Keratinocyte (primary cell): ENCODE measurements around the gene FRAT2. TPM values are rescaled to one million over a fixed set of nuclear protein-coding genes. Genes with fewer than 3 reads are reported as not detected.
"Not testable (repeated sequence)": the region's sequence is repeated elsewhere in the genome, so short reads cannot be mapped to it uniquely, and the experiment has no call there.

ENCODE experiments used
- DNase-seq: peaks from one replicate; pipeline ENCODE4 v3.0.0-alpha.2; 2011; ENCODE audit warnings: low read depth, missing footprints, low spot score
- FAIRE-seq: peaks from 2 replicates; lab custom pipeline; 2011; peaks lifted over from hg19 to GRCh38; lab: Jason Lieb, UNC
- H2AFZ ChIP-seq: 2 replicates; pipeline ENCODE4 v1.6.0; 2012; ENCODE audit warnings: low read length, control low read depth, inconsistent platforms; ENCODE audit not compliant: control insufficient read depth
- H3K27ac ChIP-seq: 2 replicates; pipeline ENCODE4 v1.5.1; 2011; ENCODE audit warnings: low read length; ENCODE audit not compliant: control insufficient read depth, insufficient read depth
- H3K27me3 ChIP-seq: 3 replicates; pipeline ENCODE4 v1.6.0; 2011; ENCODE audit warnings: low read length; ENCODE audit not compliant: control insufficient read depth, insufficient read depth; ENCODE audit errors: extremely low read depth
- H3K36me3 ChIP-seq, 2 experiments: 2 replicates in 1 of 2; 3 replicates in 1 of 2; pipeline ENCODE4 v1.5.1; 2011; ENCODE audit warnings: low read length in 2 of 2, mild to moderate bottlenecking in 1 of 2; ENCODE audit not compliant: control insufficient read depth in 2 of 2, insufficient read depth in 2 of 2; ENCODE audit errors: extremely low read depth in 1 of 2
- H3K4me1 ChIP-seq: 3 replicates; pipeline ENCODE4 v1.5.1; 2011; ENCODE audit warnings: low read length; ENCODE audit not compliant: control insufficient read depth, insufficient read depth; ENCODE audit errors: extremely low read depth
- H3K4me2 ChIP-seq: 3 replicates; pipeline ENCODE4 v1.6.0; 2011; ENCODE audit warnings: low read depth, low read length; ENCODE audit not compliant: control insufficient read depth, insufficient read depth; ENCODE audit errors: extremely low read depth
- H3K4me3 ChIP-seq, 3 experiments: fragments of 200-600 bp in 1 of 3; sonication (generic) in 1 of 3; 2 replicates in 2 of 3; 3 replicates in 1 of 3; pipeline ENCODE4 v1.5.1; 2011 to 2016; ENCODE audit warnings: low read length in 3 of 3, mild to moderate bottlenecking in 3 of 3, control low read depth in 2 of 3, inconsistent platforms in 1 of 3, low read depth in 1 of 3, mixed read lengths in 1 of 3, mixed run types in 1 of 3, moderate library complexity in 1 of 3; ENCODE audit not compliant: control insufficient read depth in 2 of 3, insufficient read depth in 2 of 3; ENCODE audit errors: extremely low read depth in 1 of 3
- H3K79me2 ChIP-seq: 2 replicates; pipeline ENCODE4 v1.6.0; 2012; ENCODE audit warnings: low read length; ENCODE audit not compliant: control insufficient read depth, insufficient read depth
- H3K9ac ChIP-seq: 3 replicates; pipeline ENCODE4 v1.6.0; 2011; ENCODE audit warnings: low read length; ENCODE audit not compliant: control insufficient read depth, insufficient read depth; ENCODE audit errors: extremely low read depth
- H3K9me1 ChIP-seq: 3 replicates; pipeline ENCODE4 v1.6.0; 2011; ENCODE audit warnings: low read length; ENCODE audit not compliant: control insufficient read depth, insufficient read depth; ENCODE audit errors: extremely low read depth
- H3K9me3 ChIP-seq: 2 replicates; pipeline ENCODE4 v1.5.1; 2012; ENCODE audit warnings: low read depth, low read length; ENCODE audit not compliant: control insufficient read depth
- H4K20me1 ChIP-seq: 3 replicates; pipeline ENCODE4 v1.6.0; 2011; ENCODE audit warnings: low read length; ENCODE audit not compliant: control insufficient read depth, insufficient read depth; ENCODE audit errors: extremely low read depth
- EZH2 ChIP-seq: IDR thresholded peaks from one replicate; pipeline ENCODE4 v1.6.1; 2012; ENCODE audit warnings: inconsistent platforms, mild to moderate bottlenecking, low read length, moderate library complexity
- dilution Hi-C: fragments of 300-500 bp; cut with MboI; formaldehyde crosslinking; loops from one replicate; pipeline ENCODE4 v1.7.0; 2020; ENCODE audit warnings: low sequenced_read_pairs; ENCODE audit not compliant: extremely low pct_ligation_motif_present
- polyA plus RNA-seq, 5 experiments: library from polyadenylated mRNA; depleted of rRNA in 3 of 5; stranded (reverse) in 3 of 5; stranded (forward) in 1 of 5; unstranded in 1 of 5; fragments of >200 nt; gene quantifications; 1 replicate in 1 of 5; 2 replicates in 3 of 5; 3 replicates in 1 of 5; pipeline versions ENCODE4 v1.2.1 to v1.2.3, GENCODE V29; 2011 to 2012; ENCODE audit warnings: missing spikeins in 2 of 5, low read depth in 1 of 5, low replicate concordance in 1 of 5
- TF ChIP-seq, protein P1 (sequence below), 3 experiments: IDR thresholded peaks in 1 of 3; conservative IDR thresholded peaks in 1 of 3; optimal IDR thresholded peaks in 1 of 3; 2 replicates in 2 of 3; 3 replicates in 1 of 3; pipeline versions ENCODE3 to v1.5.1; 2011; ENCODE audit warnings: low read length in 3 of 3, mild to moderate bottlenecking in 3 of 3, moderate library complexity in 2 of 3, control low read depth in 1 of 3, inconsistent platforms in 1 of 3; ENCODE audit not compliant: insufficient read depth in 2 of 3; ENCODE audit errors: extremely low read depth in 1 of 3

FRAT2 gene
- polyA plus RNA-seq, 1 donor (not counting 4 experiments of a cell fraction or from before 2014, with no cell fraction given), result 5.5 TPM

DNA sequence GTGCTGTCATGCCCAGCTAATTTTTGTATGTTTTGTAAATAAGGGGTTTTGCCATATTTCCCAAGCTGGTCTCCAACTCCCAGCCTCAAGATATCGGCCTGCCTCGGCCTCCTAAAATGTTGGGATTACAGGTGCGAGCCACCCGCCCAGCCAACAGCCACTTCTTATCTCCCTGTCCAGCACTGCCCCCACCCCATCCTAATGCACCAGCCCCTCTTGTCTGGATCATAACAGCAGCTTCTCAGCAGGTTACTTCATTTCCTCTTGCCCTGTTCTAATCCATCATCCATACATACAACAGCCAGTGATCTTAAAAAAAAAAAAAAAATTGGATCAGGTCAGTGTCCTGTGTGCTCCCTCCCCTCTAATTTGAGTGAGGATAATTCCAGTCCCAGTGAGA is 12.8 kb upstream of the FRAT2 start:
- Histone ChIP-seq H3K27ac (no peak overlapping the region), H3K9me3 (no peaks in the 10 kb centered on the region), H3K36me3 (peaks cover 0 to 7% of the 10 kb centered on the region in 2 experiments), H3K79me2 (no peaks in the 10 kb centered on the region), H4K20me1 (no peaks in the 10 kb centered on the region), H3K4me3 (no peak overlapping the region), H3K9me1 (no peaks in the 10 kb centered on the region), H2AFZ (no peak overlapping the region), H3K4me2 (no peak overlapping the region), H3K9ac (no peak overlapping the region), H3K27me3 (no peaks in the 10 kb centered on the region), H3K4me1 (no peaks in the 10 kb centered on the region)
- DNase-seq (no peak), FAIRE-seq (no peak)
- TF ChIP-seq, protein P1, sequence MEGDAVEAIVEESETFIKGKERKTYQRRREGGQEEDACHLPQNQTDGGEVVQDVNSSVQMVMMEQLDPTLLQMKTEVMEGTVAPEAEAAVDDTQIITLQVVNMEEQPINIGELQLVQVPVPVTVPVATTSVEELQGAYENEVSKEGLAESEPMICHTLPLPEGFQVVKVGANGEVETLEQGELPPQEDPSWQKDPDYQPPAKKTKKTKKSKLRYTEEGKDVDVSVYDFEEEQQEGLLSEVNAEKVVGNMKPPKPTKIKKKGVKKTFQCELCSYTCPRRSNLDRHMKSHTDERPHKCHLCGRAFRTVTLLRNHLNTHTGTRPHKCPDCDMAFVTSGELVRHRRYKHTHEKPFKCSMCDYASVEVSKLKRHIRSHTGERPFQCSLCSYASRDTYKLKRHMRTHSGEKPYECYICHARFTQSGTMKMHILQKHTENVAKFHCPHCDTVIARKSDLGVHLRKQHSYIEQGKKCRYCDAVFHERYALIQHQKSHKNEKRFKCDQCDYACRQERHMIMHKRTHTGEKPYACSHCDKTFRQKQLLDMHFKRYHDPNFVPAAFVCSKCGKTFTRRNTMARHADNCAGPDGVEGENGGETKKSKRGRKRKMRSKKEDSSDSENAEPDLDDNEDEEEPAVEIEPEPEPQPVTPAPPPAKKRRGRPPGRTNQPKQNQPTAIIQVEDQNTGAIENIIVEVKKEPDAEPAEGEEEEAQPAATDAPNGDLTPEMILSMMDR (optimal IDR thresholded peaks at IDR 0.05 in 1 of 3, IDR thresholded peaks at IDR 0.05 in 1 of 3, conservative IDR thresholded peaks at IDR 0.05 in 1 of 3; ENCODE audit: extremely low read depth in 1 of 3, insufficient read depth in 2 of 3, low read length in 3 of 3), result no peak
- TF ChIP-seq EZH2, result no peak
- dilution Hi-C loops, result no loop called here

DNA sequence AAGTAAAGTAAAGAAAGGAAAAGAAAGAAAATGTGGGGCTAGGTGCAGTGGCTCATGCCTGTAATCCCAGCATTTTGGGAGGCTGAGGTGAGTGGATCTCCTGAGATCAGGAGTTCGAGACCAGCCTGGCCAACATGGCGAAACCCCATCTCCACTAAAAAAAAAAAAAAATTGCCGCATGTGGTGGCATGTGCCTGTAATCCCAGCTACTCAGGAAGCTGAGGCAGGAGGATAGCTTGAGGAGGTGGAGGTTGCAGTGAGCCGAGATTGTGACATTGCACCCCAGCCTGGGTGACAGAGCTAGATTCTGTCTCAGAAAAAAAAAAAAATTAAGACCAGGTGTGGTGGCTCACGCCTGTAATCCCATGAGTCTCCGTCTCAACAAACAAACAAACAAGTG is 9.1 kb upstream of the FRAT2 start:
- H3K27me3 ChIP-seq, DNase-seq, H4K20me1 ChIP-seq, H3K27ac ChIP-seq, H3K4me1 ChIP-seq, H3K79me2 ChIP-seq, H2AFZ ChIP-seq, H3K4me2 ChIP-seq, dilution Hi-C loops, H3K4me3 ChIP-seq, H3K9me1 ChIP-seq, H3K36me3 ChIP-seq, H3K9ac ChIP-seq, H3K9me3 ChIP-seq, FAIRE-seq: not testable (repeated sequence)

DNA sequence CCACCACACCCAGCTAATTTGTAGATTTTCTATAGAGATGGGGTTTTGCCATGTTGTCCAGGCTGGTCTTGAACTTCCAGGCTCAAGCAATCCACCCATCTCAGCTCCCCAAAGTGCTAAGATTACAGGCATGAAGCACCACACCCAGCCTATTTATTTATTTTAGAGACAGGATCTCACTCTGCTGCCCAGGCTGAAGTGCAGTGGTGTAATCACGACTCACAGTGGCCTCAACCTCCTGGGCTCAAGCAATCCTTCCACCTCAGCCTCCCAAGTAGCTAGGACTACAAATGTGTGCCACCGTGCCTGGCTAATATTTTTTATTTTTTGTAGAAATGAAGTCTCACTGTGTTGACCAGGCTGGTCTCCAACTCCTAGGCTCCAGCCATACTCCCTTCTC is 6.9 kb upstream of the FRAT2 start:
- Histone ChIP-seq H3K27me3 (no peaks in the 10 kb centered on the region), H3K27ac (no peak overlapping the region), H3K4me1 (peaks cover 11% of the 10 kb centered on the region), H3K36me3 (no peaks in the 10 kb centered on the region), H3K4me3 (no peak overlapping the region), H3K9me3 (no peaks in the 10 kb centered on the region), H3K9me1 (no peaks in the 10 kb centered on the region), H2AFZ (no peak overlapping the region), H3K79me2 (no peaks in the 10 kb centered on the region), H3K4me2 (no peak overlapping the region), H3K9ac (no peak overlapping the region), H4K20me1 (no peaks in the 10 kb centered on the region)
- TF ChIP-seq, protein P1 (optimal IDR thresholded peaks at IDR 0.05 in 1 of 3, IDR thresholded peaks at IDR 0.05 in 1 of 3, conservative IDR thresholded peaks at IDR 0.05 in 1 of 3; ENCODE audit: extremely low read depth in 1 of 3, insufficient read depth in 2 of 3, low read length in 3 of 3), result no peak
- TF ChIP-seq EZH2, result no peak
- DNase-seq, result no peak
- FAIRE-seq, result no peak
- dilution Hi-C loops, result no loop called here
